Type B pancreatic cell (in vitro differentiated cells): ENCODE data around the gene GRK5. TPM values are rescaled to one million over a fixed set of nuclear protein-coding genes. Genes with fewer than 3 reads are reported as not detected.

Source experiments
- DNase-seq: peaks from one replicate; pipeline ENCODE4 v3.0.0; 2021; ENCODE audit warnings: mixed read lengths; ENCODE audit not compliant: unreplicated experiment; ENCODE audit errors: extremely low spot score
- H3K27ac Mint-ChIP-seq: 2 replicates; pipeline ENCODE4 v1.8.0; 2021; ENCODE audit warnings: mild to moderate bottlenecking, mixed read lengths
- H3K27me3 Mint-ChIP-seq: 2 replicates; pipeline ENCODE4 v1.8.0; 2021; ENCODE audit warnings: mixed read lengths
- H3K36me3 Mint-ChIP-seq: 2 replicates; pipeline ENCODE4 v1.8.0; 2021; ENCODE audit warnings: mixed read lengths
- H3K4me1 Mint-ChIP-seq: one replicate; pipeline ENCODE4 v1.8.0; 2021; ENCODE audit warnings: mixed read lengths; ENCODE audit not compliant: unreplicated experiment
- H3K4me3 Mint-ChIP-seq: 2 replicates; pipeline ENCODE4 v1.8.0; 2021; ENCODE audit warnings: mild to moderate bottlenecking, mixed read lengths
- H3K9me3 Mint-ChIP-seq: 2 replicates; pipeline ENCODE4 v1.8.0; 2021; ENCODE audit warnings: mixed read lengths
- CTCF ChIP-seq: fragments of 200-600 bp; sonication (generic); conservative IDR thresholded peaks from 2 replicates; pipeline ENCODE4 v1.5.0; 2021; ENCODE audit warnings: antibody characterized with exemption, mild to moderate bottlenecking
- total RNA-seq: library from RNA; stranded (reverse); gene quantifications from 2 replicates; pipeline ENCODE4 v1.2.1, GENCODE V29; 2021; ENCODE audit warnings: low replicate concordance

GRK5 gene
- total RNA-seq, 1 donor from 2014 or later = 24.8 TPM

- Mint-ChIP-seq H3K4me1 (peaks cover 4% of the 10 kb centered on the region), H3K27me3 (peaks cover 3% of the 10 kb centered on the region), H3K36me3 (peaks cover 4% of the 10 kb centered on the region), H3K27ac (no peak overlapping the region), H3K9me3 (no peaks in the 10 kb centered on the region), H3K4me3 (no peak overlapping the region)
- DNase-seq = no peak
- TF ChIP-seq CTCF = no peak
These were observed 214.7 kb downstream of the GRK5 start for GRCh38 chr10:119421891-119422681.

GRCh38 chr10:119422682-119423509 lies 215.5 kb downstream of the GRK5 start:
- no peak overlapping the region for H3K27ac Mint-ChIP-seq
- no peaks in the 10 kb centered on the region for H3K9me3 Mint-ChIP-seq
- H3K4me3 Mint-ChIP-seq = no peak overlapping the region

GRCh38 chr10:119423510-119424257 lies 216.3 kb downstream of the GRK5 start:
- Mint-ChIP-seq H3K4me1 (peaks cover 4% of the 10 kb centered on the region), H3K27me3 (no peaks in the 10 kb centered on the region), H3K27ac (no peak overlapping the region), H3K4me3 (no peak overlapping the region), H3K36me3 (peaks cover 4% of the 10 kb centered on the region), H3K9me3 (no peaks in the 10 kb centered on the region)
- TF ChIP-seq CTCF = no peak
- no peak for DNase-seq

More at GRCh38 chr10:119422682-119423509, 215.5 kb downstream of the GRK5 start:
- Mint-ChIP-seq H3K4me1 (peaks cover 4% of the 10 kb centered on the region), H3K36me3 (peaks cover 4% of the 10 kb centered on the region), H3K27me3 (no peaks in the 10 kb centered on the region)
- no peak for DNase-seq
- TF ChIP-seq CTCF = no peak

- Mint-ChIP-seq H3K9me3 (no peaks in the 10 kb centered on the region), H3K4me1 (peaks cover 4% of the 10 kb centered on the region), H3K27me3 (no peaks in the 10 kb centered on the region), H3K4me3 (no peak overlapping the region), H3K36me3 (peaks cover 4% of the 10 kb centered on the region), H3K27ac (no peak overlapping the region)
- DNase-seq = no peak
- no peak for TF ChIP-seq CTCF
These were observed 217.0 kb downstream of the GRK5 start for GRCh38 chr10:119424258-119424975.
